HG03066 (cell line): Measurements from ENCODE around the gene ADAMTSL1.

Experiments used
- ATAC-seq: cut with Tn5 transposase; IDR thresholded peaks from one replicate; pipeline ENCODE4 v1.9.1; 2021; ENCODE audit warnings: low read depth; ENCODE audit not compliant: unreplicated experiment

The ADAMTSL1 gene

GRCh38 chr9:18601026-18601425, 127.1 kb downstream of the ADAMTSL1 start:
- no peak for ATAC-seq

DNA sequence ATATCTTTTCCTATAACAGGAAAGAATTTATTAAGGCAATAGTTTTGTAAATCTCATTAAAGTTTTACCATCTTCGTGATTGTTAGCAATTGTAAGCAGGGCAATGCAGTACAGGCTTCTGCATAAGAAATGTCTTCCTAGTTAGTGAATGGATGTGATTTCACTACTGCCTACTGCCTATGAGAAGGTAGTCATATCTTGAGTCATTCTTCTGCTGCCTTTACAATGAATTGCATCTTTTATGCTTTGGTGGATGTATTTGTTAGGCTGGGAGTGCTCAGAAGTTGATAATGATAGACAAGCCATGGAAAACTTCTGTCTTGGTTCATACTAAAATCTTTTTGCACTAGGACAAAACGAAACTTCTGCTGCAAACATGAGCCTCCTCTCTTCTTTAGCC, 128.0 kb downstream of the ADAMTSL1 start:
- no peak for ATAC-seq

GRCh38 chr9:18604767-18605730, 131.1 kb downstream of the ADAMTSL1 start:
- ATAC-seq, result no peak

DNA sequence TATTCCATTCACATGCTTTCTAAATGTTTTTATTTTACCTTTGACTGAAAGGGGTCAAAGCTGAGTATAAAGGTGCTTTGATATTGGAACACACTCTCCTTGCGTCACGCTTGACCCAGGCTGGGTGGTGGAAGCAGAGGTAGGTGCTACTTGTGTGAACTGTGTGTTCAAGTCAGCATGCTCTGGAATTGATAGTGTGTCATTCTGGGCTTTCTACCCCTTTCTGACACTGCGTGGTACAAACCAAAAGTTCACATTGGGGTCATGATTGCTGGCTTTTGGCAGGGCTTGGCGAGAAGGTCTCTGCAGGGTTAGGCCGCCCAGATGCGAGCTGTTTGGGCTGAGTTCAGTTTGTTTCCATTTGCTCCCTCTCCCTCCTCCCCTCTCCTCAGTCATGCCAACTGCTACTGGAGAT, 131.8 kb downstream of the ADAMTSL1 start:
- ATAC-seq, result no peak

GRCh38 chr9:18606281-18606680, 132.3 kb downstream of the ADAMTSL1 start:
- no peak for ATAC-seq

GRCh38 chr9:18606846-18607245, 132.9 kb downstream of the ADAMTSL1 start:
- ATAC-seq, result no peak

GRCh38 chr9:18608371-18608770, 134.4 kb downstream of the ADAMTSL1 start:
- no peak for ATAC-seq

GRCh38 chr9:18610956-18611355, 137.0 kb downstream of the ADAMTSL1 start:
- ATAC-seq, result no peak

- ATAC-seq, result no peak
Observed at GRCh38 chr9:18611971-18612370, 138.0 kb downstream of the ADAMTSL1 start.

DNA sequence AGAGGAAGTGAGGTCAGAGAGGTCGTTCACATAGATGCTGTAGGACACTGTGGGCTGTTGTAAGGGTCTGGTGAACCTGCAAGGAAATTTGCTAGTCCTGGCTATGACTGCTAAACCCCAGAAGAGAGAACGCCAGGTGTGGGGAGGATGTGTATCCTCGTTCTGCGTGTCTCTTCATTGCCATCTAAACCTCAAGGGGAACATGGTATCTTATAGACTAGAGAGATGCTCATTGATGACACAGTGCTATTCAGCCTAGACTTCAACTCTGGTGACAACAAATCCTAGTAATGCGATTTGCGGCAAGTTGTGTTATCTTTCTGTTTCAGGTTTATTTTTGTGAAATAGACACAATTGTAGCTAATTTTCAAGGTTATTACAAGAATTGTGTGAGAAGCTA, 140.2 kb downstream of the ADAMTSL1 start:
- ATAC-seq, result no peak

DNA sequence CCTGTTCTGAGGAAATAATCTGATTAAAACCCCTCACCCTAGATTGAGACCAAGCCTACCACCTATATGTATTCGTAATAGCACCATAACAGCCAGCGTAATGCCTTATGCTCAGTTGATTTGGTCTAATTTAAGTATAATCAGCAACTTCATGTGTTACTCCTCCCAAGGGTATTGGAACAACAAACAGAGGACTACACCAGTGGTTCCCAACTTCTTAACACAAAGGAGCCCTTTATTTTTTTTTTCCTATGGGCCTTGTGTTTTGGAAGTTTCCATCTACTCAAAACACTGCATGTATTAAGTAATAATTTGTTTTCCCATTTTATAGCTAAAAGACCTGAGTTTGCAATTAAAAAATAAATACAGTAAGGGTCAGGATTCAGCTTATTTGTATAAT, 140.7 kb downstream of the ADAMTSL1 start:
- ATAC-seq, result no peak

- no peak for ATAC-seq
Observed at GRCh38 chr9:18616976-18617375, 143.0 kb downstream of the ADAMTSL1 start.

DNA sequence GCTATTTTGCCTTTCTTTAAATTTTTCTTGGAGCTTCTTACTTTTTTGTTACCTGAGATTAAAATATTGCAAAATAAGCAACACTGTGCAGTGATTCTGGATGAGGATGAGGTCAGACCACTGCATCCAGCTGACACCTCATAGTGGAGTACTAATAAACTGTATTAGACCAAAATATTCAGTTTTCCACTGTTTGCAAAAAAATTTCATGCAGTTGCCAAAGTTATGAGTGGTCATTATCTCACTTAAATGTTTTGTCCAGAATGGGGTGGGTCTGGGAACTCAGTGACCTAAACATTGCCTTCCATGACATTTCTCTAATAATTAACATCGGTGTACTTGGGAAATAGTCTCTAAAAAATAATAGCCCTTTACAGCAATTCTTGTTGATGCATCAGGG, 143.8 kb downstream of the ADAMTSL1 start:
- ATAC-seq, result no peak

DNA sequence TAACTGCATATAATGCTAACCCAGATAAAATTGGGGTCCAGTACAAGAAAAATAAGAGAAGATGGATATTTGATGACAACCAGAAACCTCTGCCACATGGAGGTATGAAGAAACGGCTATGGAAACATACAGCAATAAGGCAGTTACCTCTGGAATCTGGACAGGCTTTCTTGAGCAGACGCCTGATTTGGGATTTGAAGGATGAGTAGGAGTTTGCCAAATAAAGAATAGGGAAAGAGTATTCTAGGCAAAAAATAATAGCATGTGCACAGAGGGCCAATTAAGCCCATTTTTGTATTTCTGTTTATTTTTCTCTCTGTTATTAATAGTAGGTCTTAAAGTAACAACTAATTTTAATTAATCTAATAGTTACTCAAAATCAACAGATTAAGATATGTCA, 144.9 kb downstream of the ADAMTSL1 start:
- ATAC-seq, result no peak

DNA sequence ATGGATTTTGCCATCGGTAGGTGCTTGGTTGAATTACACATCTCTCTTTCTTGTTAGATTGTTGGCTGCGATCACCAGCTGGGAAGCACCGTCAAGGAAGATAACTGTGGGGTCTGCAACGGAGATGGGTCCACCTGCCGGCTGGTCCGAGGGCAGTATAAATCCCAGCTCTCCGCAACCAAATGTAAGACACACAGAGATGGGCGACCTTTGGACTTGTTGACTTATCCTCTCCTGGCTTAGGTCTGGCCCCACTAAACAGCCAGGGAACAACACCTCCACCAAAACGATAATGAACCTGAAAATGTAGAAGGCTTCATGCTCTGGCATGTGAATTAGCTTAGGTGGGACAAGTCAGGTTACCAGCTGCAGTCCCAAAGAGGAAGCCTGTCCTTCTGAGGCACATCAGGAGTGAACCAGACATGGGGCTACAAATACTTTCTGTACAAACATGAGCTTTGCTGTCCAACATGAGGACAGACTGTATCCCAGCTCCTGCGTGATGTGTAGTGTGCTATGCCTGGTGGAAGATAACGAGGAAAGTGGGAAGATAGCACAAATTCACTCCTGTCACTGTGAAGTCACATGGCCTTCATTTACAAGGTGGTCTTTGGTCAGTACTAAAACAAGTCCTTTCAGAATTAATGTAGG, 148.4 kb downstream of the ADAMTSL1 start:
- ATAC-seq, result no peak

GRCh38 chr9:18623221-18624079, 149.5 kb downstream of the ADAMTSL1 start:
- no peak for ATAC-seq

DNA sequence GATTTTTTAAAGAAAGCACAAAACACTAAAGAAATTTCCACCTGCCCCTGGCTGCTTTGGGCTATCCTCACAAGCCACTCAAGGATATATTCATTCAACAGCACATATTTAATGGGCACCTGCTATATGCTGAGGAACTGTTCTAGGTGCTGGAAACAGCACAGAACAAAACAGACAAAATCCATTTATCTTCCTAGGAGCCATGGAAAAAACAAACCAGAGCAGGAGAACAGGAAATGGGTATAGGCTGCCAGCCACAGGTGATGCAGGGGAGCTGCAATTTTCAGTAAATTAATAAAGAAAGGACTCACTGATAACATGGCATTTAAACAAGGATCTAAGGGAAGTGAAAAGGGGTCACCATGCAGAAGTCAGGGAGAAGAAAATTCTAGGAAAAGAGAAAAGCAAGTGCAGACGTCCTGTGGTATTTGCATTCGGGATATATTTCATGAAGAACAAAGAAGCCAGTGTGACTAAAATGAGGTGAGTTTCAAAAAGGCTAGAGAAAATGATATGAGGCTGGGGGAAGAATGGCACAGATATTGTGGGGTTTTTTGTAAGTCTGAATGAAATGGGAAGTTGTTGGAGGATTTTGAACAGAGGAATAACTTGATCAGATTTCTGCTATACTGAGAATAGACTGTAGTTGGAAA, 152.2 kb downstream of the ADAMTSL1 start:
- no peak for ATAC-seq

DNA sequence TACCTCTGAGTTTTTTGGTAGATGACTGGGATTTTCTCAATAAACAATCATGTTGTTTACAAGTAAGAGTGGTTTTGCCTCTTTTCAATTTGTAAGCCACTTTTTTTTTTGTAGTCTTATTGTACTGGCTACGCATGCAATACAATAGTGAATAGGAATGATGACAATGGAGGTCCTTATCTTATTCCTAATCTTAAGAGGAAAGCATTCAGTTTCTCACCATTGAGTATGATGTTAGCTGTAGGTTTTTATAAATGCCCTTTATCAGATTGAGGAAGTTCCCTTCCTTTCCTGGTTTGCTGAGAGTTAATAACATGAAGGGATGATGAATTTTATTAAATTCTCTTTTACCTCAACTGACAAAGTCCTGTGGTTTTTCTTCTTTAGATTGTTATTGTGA, 155.2 kb downstream of the ADAMTSL1 start:
- ATAC-seq, result no peak

GRCh38 chr9:18632632-18633403, 158.9 kb downstream of the ADAMTSL1 start:
- no peak for ATAC-seq

- ATAC-seq, result no peak
Observed at GRCh38 chr9:18636781-18637180, 162.8 kb downstream of the ADAMTSL1 start.
